Measurements from ENCODE around the gene PROS1.

Gene PROS1

GRCh38 chr3:93973131-93974126, at the start of gene PROS1:
Gene PROS1, minus strand, starts transcription at chr3:93973896. Its CDS starts 147 bp downstream, at chr3:93973749.
- DNase-seq = no peak

GRCh38 chr3:94020293-94020692, 46.6 kb upstream of the PROS1 start:
- no peak for DNase-seq

- DNase-seq = no peak
Observed at GRCh38 chr3:94019659-94020058, 46.0 kb upstream of the PROS1 start.

GRCh38 chr3:94015025-94015424, 41.3 kb upstream of the PROS1 start:
- no peak for DNase-seq

GRCh38 chr3:94012185-94012584, 38.5 kb upstream of the PROS1 start:
- DNase-seq = no peak

- no peak for DNase-seq
Observed at GRCh38 chr3:94011233-94011711, 37.6 kb upstream of the PROS1 start.

GRCh38 chr3:94009608-94010007, 35.9 kb upstream of the PROS1 start:
- no peak for DNase-seq

- no peak for DNase-seq
Observed at GRCh38 chr3:94008253-94008652, 34.6 kb upstream of the PROS1 start.

GRCh38 chr3:94004301-94004910, 30.7 kb upstream of the PROS1 start:
- no peak for DNase-seq

- DNase-seq = no peak
Observed at GRCh38 chr3:94001827-94002495, 28.3 kb upstream of the PROS1 start.

GRCh38 chr3:94001191-94001590, 27.5 kb upstream of the PROS1 start:
- DNase-seq = no peak

- DNase-seq = no peak
Observed at GRCh38 chr3:93994056-93994455, 20.4 kb upstream of the PROS1 start.

- no peak for DNase-seq
Observed at GRCh38 chr3:93992207-93992606, 18.5 kb upstream of the PROS1 start.

- no peak for DNase-seq
Observed at GRCh38 chr3:93991631-93992030, 17.9 kb upstream of the PROS1 start.

GRCh38 chr3:93989241-93989640, 15.5 kb upstream of the PROS1 start:
- DNase-seq = no peak

GRCh38 chr3:93988764-93989163, 15.1 kb upstream of the PROS1 start:
- DNase-seq = no peak

GRCh38 chr3:93988283-93988682, 14.6 kb upstream of the PROS1 start:
- DNase-seq = no peak

GRCh38 chr3:93984618-93985017, 10.9 kb upstream of the PROS1 start:
- DNase-seq = no peak

GRCh38 chr3:93983408-93983807, 9.7 kb upstream of the PROS1 start:
- DNase-seq = no peak

GRCh38 chr3:93981649-93982048, 8.0 kb upstream of the PROS1 start:
- DNase-seq = no peak

- DNase-seq = peak; percentile 98
Observed at GRCh38 chr3:93979850-93980676, 6.4 kb upstream of the PROS1 start, which contains the start of gene ARL13B. Gene ARL13B, plus strand, starts transcription at chr3:93980155. Its CDS starts 269 bp downstream, at chr3:93980424.

- DNase-seq = no peak
Observed at GRCh38 chr3:93969997-93970396, 3.7 kb downstream of the PROS1 start.

Measured in NCI-H1436 treated with DMSO at 0.1 percent for 48 hours (cell line).